Myometrial cell (primary cell): Measurements from ENCODE around the gene OR8A1. TPM values are rescaled to one million over a fixed set of nuclear protein-coding genes. Genes with fewer than 3 reads are reported as not detected.

Source experiments
- total RNA-seq: library from RNA; depleted of rRNA; stranded (reverse); fragments of >200 nt; gene quantifications from 2 replicates; pipeline ENCODE4 v1.2.3, GENCODE V29; 2015

The OR8A1 gene
- not detected in 2 replicates for total RNA-seq

GRCh38 chr11:124569697-124570096, at the start of gene OR8A1:
OR8A1 (plus strand) TSS chr11:124569997; CDS start chr11:124570120, 123 bp downstream.

GRCh38 chr11:124543554-124543953, 26.2 kb upstream of the OR8A1 start, which contains the start of gene OR8B12:
OR8B12 (minus strand) TSS chr11:124543654; CDS start chr11:124543654, 0 bp downstream.

GRCh38 chr11:124611064-124611463, 41.3 kb downstream of the OR8A1 start, which contains the start of gene PANX3:
PANX3 (plus strand) TSS chr11:124611428; CDS start chr11:124611557, 129 bp downstream.

Other genes with a start within 250 kb of the OR8A1 start
- gene OR8D2, start 249.8 kb upstream of the OR8A1 start, total RNA-seq: not detected in 2 replicates
- gene OR8B2, start 185.5 kb upstream of the OR8A1 start, total RNA-seq: not detected in 2 replicates
- gene OR8B3, start 171.0 kb upstream of the OR8A1 start, total RNA-seq: not detected in 2 replicates
- gene OR8B4, start 145.1 kb upstream of the OR8A1 start, total RNA-seq: not detected in 2 replicates
- not detected in 2 replicates for gene OR8B8, start 124.3 kb upstream of the OR8A1 start, total RNA-seq
- not detected in 2 replicates for gene OR8B12, start 26.3 kb upstream of the OR8A1 start, total RNA-seq
- not detected in 2 replicates for gene PANX3, start 41.4 kb downstream of the OR8A1 start, total RNA-seq
- gene TBRG1, start 52.9 kb downstream of the OR8A1 start, total RNA-seq: 29.2 and 29.4 TPM in 2 replicates
- gene SIAE, start 103.7 kb downstream of the OR8A1 start, total RNA-seq: 14.9 and 17.3 TPM in 2 replicates
- 32.0 and 46.1 TPM in 2 replicates for gene SPA17, start 103.9 kb downstream of the OR8A1 start, total RNA-seq
- 11.5 and 18.8 TPM in 2 replicates for gene NRGN, start 169.9 kb downstream of the OR8A1 start, total RNA-seq
- gene VSIG2, start 182.3 kb downstream of the OR8A1 start, total RNA-seq: 1.6 TPM in 1 of 2 replicates, not detected in the other
- 4.8 and 6.3 TPM in 2 replicates for gene ESAM, start 192.3 kb downstream of the OR8A1 start, total RNA-seq
- 11.5 and 13.1 TPM in 2 replicates for gene MSANTD2, start 230.4 kb downstream of the OR8A1 start, total RNA-seq